Cardiac fibroblast (primary cell): ENCODE data around the gene FREM2.

ENCODE experiments used
- DNase-seq, 2 donors: peaks; one replicate each; pipeline versions ENCODE4 v3.0.0 to v3.0.0-alpha.2; 2010; ENCODE audit warnings: low read depth in 2 of 2
- H3K4me3 ChIP-seq, 2 donors: replicated peaks in 1 of 2; 1 replicate in 1 of 2; 2 replicates in 1 of 2; pipeline ENCODE4 v1.5.1; 2011; ENCODE audit warnings: low read depth in 2 of 2, low read length in 2 of 2, mild to moderate bottlenecking in 2 of 2, moderate library complexity in 1 of 2
- CTCF ChIP-seq: IDR thresholded peaks from one replicate; pipeline ENCODE4 v1.5.1; 2011; ENCODE audit warnings: low read depth, mild to moderate bottlenecking, low read length, inconsistent platforms

The FREM2 gene

GRCh38 chr13:38830442-38831045 lies 143.7 kb downstream of the FREM2 start:
- no peak for TF ChIP-seq CTCF
- DNase-seq, result no peak
- H3K4me3 ChIP-seq, result no peak overlapping the region

- no peak overlapping the region for H3K4me3 ChIP-seq
- no peak for TF ChIP-seq CTCF
- no peak for DNase-seq
These were observed 157.7 kb downstream of the FREM2 start for GRCh38 chr13:38844581-38844980.

GRCh38 chr13:38848360-38848759 lies 161.5 kb downstream of the FREM2 start:
- no peak for DNase-seq
- TF ChIP-seq CTCF, result no peak
- H3K4me3 ChIP-seq, result no peak overlapping the region

GRCh38 chr13:38849315-38849714 lies 162.4 kb downstream of the FREM2 start:
- DNase-seq, result peak in 1 of 2 donors; percentile 4
- TF ChIP-seq CTCF, result no peak
- no peak overlapping the region for H3K4me3 ChIP-seq

GRCh38 chr13:38850868-38851626 lies 164.2 kb downstream of the FREM2 start:
- DNase-seq, result no peak
- H3K4me3 ChIP-seq, result no peak overlapping the region
- TF ChIP-seq CTCF, result no peak

- H3K4me3 ChIP-seq, result no peak overlapping the region
- no peak for DNase-seq
- TF ChIP-seq CTCF, result no peak
These were observed 167.3 kb downstream of the FREM2 start for GRCh38 chr13:38854226-38854625.
